C4-2B (cell line): Measurements from ENCODE around the gene CASZ1.

ENCODE experiments used
- ZFX ChIP-seq: fragments of 450-650 bp; IDR thresholded peaks from 2 replicates; pipeline ENCODE4 v1.6.1; 2017
- TF ChIP-seq, protein P1 (sequence below): fragments of 450-650 bp; conservative IDR thresholded peaks from 2 replicates; pipeline ENCODE4 v1.5.1; 2017; ENCODE audit warnings: mild to moderate bottlenecking

DNA sequence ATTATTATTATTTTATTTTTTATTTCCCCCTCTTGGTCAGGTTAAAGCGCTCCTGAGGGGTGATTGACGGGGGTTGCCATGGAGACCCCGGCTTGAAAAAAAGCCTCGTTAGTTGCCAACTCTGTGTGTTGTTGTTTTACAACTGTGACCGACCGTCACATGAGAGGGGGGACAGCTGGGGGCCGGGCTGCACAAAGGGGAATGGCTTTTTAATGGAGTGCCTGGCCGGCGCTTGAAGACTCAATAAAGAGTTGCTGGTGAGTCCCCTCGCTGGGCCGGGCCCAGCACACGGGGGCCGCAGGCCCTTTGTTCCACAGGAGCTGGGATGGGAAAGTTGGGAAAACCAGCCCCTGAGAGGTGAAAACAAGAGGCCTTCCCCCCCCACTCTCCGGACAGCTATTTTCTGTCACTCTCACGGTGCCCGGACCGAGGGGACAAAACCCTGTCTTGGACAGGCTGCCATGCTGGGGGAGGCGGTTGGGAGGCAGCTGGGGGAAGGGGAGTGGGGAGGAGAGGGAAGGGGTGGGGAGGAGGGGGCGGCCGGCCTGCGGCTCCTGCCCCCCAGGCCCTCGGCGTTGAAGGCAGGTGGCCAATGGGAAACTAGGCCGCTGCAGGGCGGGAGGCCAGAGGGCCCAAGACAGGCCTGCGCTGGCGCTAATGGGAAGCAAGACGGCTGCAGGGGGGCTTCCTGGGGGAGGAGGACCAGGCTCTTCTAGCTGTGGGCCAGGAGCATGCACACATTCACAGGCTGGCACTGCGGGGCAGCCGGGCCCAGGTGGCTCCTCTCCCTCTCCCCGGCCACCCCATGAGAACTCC is 67.6 kb downstream of the CASZ1 start:
- TF ChIP-seq, protein P1, sequence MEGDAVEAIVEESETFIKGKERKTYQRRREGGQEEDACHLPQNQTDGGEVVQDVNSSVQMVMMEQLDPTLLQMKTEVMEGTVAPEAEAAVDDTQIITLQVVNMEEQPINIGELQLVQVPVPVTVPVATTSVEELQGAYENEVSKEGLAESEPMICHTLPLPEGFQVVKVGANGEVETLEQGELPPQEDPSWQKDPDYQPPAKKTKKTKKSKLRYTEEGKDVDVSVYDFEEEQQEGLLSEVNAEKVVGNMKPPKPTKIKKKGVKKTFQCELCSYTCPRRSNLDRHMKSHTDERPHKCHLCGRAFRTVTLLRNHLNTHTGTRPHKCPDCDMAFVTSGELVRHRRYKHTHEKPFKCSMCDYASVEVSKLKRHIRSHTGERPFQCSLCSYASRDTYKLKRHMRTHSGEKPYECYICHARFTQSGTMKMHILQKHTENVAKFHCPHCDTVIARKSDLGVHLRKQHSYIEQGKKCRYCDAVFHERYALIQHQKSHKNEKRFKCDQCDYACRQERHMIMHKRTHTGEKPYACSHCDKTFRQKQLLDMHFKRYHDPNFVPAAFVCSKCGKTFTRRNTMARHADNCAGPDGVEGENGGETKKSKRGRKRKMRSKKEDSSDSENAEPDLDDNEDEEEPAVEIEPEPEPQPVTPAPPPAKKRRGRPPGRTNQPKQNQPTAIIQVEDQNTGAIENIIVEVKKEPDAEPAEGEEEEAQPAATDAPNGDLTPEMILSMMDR: no peak
- TF ChIP-seq ZFX: no peak
